Cardiac septum (tissue), 1 donor: ENCODE measurements around the gene ATP6V0B. TPM values are rescaled to one million over a fixed set of nuclear protein-coding genes. Genes with fewer than 3 reads are reported as not detected.
A peak's percentile ranks its signal among the peaks of the same experiment; 100 is the strongest.

Experiments used
- DNase-seq: peaks from one replicate; pipeline ENCODE4 v3.0.0-alpha.2; 2020; ENCODE audit warnings: low spot score
- intact Hi-C: fragments of 100-400 bp; cut with DNase I; formaldehyde crosslinking; loops from one replicate; pipeline ENCODE4 v1.14.0; 2022
- total RNA-seq: library from RNA; stranded (reverse); fragmentation: NEBNext Ultra II Directional; extraction: Animal tissue kit (Norgen Biotek cat#: 25700); gene quantifications from one replicate; pipeline ENCODE4 v1.2.1, GENCODE V29; 2021
- donor health status: DM: no; HTN: no; CAD: no.

ATP6V0B gene
- total RNA-seq, 1 donor from 2014 or later: 81.6 TPM

- no peak for DNase-seq
- intact Hi-C loops: no loop called here
Measured at GRCh38 chr1:43980255-43981134, 5.7 kb downstream of the ATP6V0B start.

GRCh38 chr1:43981135-43981491 is 6.4 kb downstream of the ATP6V0B start:
- no peak for DNase-seq
- intact Hi-C loops: no loop called here

GRCh38 chr1:43981636-43982035 is 6.9 kb downstream of the ATP6V0B start:
- intact Hi-C loops: no loop called here
- DNase-seq: no peak

- no peak for DNase-seq
- intact Hi-C loops: no loop called here
Measured at GRCh38 chr1:43982241-43982640, 7.5 kb downstream of the ATP6V0B start.

GRCh38 chr1:43982808-43983207 is 8.0 kb downstream of the ATP6V0B start:
- intact Hi-C loops: no loop called here
- no peak for DNase-seq

- DNase-seq: no peak
- intact Hi-C loops: no loop called here
Measured at GRCh38 chr1:43983253-43983899, 8.6 kb downstream of the ATP6V0B start.

- intact Hi-C loops: no loop called here
- no peak for DNase-seq
Measured at GRCh38 chr1:43984855-43985254, 10.1 kb downstream of the ATP6V0B start.

- no peak for DNase-seq
- intact Hi-C loops: no loop called here
Measured at GRCh38 chr1:43985984-43986595, 11.3 kb downstream of the ATP6V0B start.

- DNase-seq: no peak
- intact Hi-C loops: no loop called here
Measured at GRCh38 chr1:43986712-43987111, 12.0 kb downstream of the ATP6V0B start.

- intact Hi-C loops: no loop called here
- no peak for DNase-seq
Measured at GRCh38 chr1:43987159-43987902, 12.6 kb downstream of the ATP6V0B start.

GRCh38 chr1:43990271-43991199 is 15.8 kb downstream of the ATP6V0B start:
- no peak for DNase-seq

GRCh38 chr1:43991200-43991475 is 16.4 kb downstream of the ATP6V0B start:
- intact Hi-C loops: no loop called here
- no peak for DNase-seq

More at GRCh38 chr1:43990271-43991199, 15.8 kb downstream of the ATP6V0B start:
- intact Hi-C loops: no loop called here

GRCh38 chr1:43991476-43992231 is 16.9 kb downstream of the ATP6V0B start, which contains the start of gene CCDC24:
CCDC24 (plus strand) TSS chr1:43991599; CDS start chr1:43991879, 280 bp downstream.
- peak; percentile 93 for DNase-seq
- intact Hi-C loops: no loop called here

- no peak for DNase-seq
- intact Hi-C loops: no loop called here
Measured at GRCh38 chr1:43992232-43992995, 17.7 kb downstream of the ATP6V0B start.

- DNase-seq: no peak
- intact Hi-C loops: no loop called here
Measured at GRCh38 chr1:43993206-43993914, 18.6 kb downstream of the ATP6V0B start.

GRCh38 chr1:43994071-43994470 is 19.3 kb downstream of the ATP6V0B start:
- intact Hi-C loops: no loop called here
- no peak for DNase-seq
